NCI-H1436 treated with DMSO at 0.1 percent for 48 hours (cell line): Measurements from ENCODE around the gene FOXP1.

Experiments used
- DNase-seq: peaks from one replicate; lab custom pipeline; 2025; lab: John Stamatoyannopoulos, UW

The FOXP1 gene

GRCh38 chr3:71210257-71211007, 373.1 kb downstream of the FOXP1 start:
- DNase-seq: no peak

GRCh38 chr3:71208211-71209095, 375.1 kb downstream of the FOXP1 start:
- DNase-seq: no peak

GRCh38 chr3:71207632-71208031, 375.9 kb downstream of the FOXP1 start:
- no peak for DNase-seq

- DNase-seq: no peak
These were observed 377.0 kb downstream of the FOXP1 start for GRCh38 chr3:71206305-71207165.

- DNase-seq: no peak
These were observed 379.6 kb downstream of the FOXP1 start for GRCh38 chr3:71203727-71204488.

GRCh38 chr3:71202848-71203533, 380.5 kb downstream of the FOXP1 start:
- no peak for DNase-seq

- no peak for DNase-seq
These were observed 381.6 kb downstream of the FOXP1 start for GRCh38 chr3:71201939-71202338.

GRCh38 chr3:71197841-71198565, 385.5 kb downstream of the FOXP1 start:
- DNase-seq: no peak

- no peak for DNase-seq
These were observed 388.0 kb downstream of the FOXP1 start for GRCh38 chr3:71195492-71195891.

GRCh38 chr3:71194785-71195184, 388.7 kb downstream of the FOXP1 start:
- no peak for DNase-seq

GRCh38 chr3:71191031-71191482, 392.5 kb downstream of the FOXP1 start:
- no peak for DNase-seq

GRCh38 chr3:71189480-71189879, 394.0 kb downstream of the FOXP1 start:
- DNase-seq: no peak

- no peak for DNase-seq
These were observed 395.8 kb downstream of the FOXP1 start for GRCh38 chr3:71187715-71188114.

GRCh38 chr3:71186801-71187200, 396.7 kb downstream of the FOXP1 start:
- no peak for DNase-seq

GRCh38 chr3:71185733-71186455, 397.6 kb downstream of the FOXP1 start:
- no peak for DNase-seq

- DNase-seq: no peak
These were observed 399.3 kb downstream of the FOXP1 start for GRCh38 chr3:71184252-71184651.

GRCh38 chr3:71183549-71183948, 400.0 kb downstream of the FOXP1 start:
- no peak for DNase-seq

- no peak for DNase-seq
These were observed 403.0 kb downstream of the FOXP1 start for GRCh38 chr3:71180524-71180923.

GRCh38 chr3:71177375-71177774, 406.2 kb downstream of the FOXP1 start:
- no peak for DNase-seq
